ENCODE data around the gene FREM2. TPM values are rescaled to one million over a fixed set of nuclear protein-coding genes. Genes with fewer than 3 reads are reported as not detected.

The FREM2 gene
- total RNA-seq, 1 experiment from 2014 or later, result 0.05 TPM

- TF ChIP-seq CEBPB (IDR thresholded peaks at IDR 0.05; ENCODE audit: low read depth) (no peak), SP1 (IDR thresholded peaks at IDR 0.05; ENCODE audit: low read depth) (no peak), REST (IDR thresholded peaks at IDR 0.05; ENCODE audit: low read depth) (no peak), ATF3 (IDR thresholded peaks at IDR 0.05) (no peak), ZFX (IDR thresholded peaks at IDR 0.05) (no peak), CBX3 (IDR thresholded peaks at IDR 0.05; ENCODE audit: low read depth) (no peak), POLR2A (IDR thresholded peaks at IDR 0.05; ENCODE audit: borderline replicate concordance, extremely low read depth, insufficient read depth, insufficient read length) (no peak), MAX (IDR thresholded peaks at IDR 0.05) (no peak), FOSL1 (IDR thresholded peaks at IDR 0.05; ENCODE audit: low read depth) (no peak), SRF (IDR thresholded peaks at IDR 0.05; ENCODE audit: low read depth) (no peak), EGR1 (IDR thresholded peaks at IDR 0.05; ENCODE audit: low read depth) (no peak), ZNF274 (IDR thresholded peaks at IDR 0.05; ENCODE audit: low read depth, low read length) (no peak)
- Histone ChIP-seq H3K27ac (ENCODE audit: low read depth, low read length) (no peak overlapping the region), H3K9ac (ENCODE audit: low read length) (no peak overlapping the region), H3K79me2 (ENCODE audit: insufficient read depth, low read length) (no peaks in the 10 kb centered on the region), H3K4me2 (ENCODE audit: low read length) (no peak overlapping the region), H3K9me3 (ENCODE audit: control insufficient read depth in 1 of 2, insufficient read depth in 1 of 2, low read depth in 1 of 2, low read length in 2 of 2) (no peaks in the 10 kb centered on the region), H3K4me1 (ENCODE audit: control insufficient read depth in 1 of 2, insufficient read depth in 2 of 2, low read length in 2 of 2) (no peaks in the 10 kb centered on the region), H3K27me3 (ENCODE audit: insufficient read depth, low read length) (no peaks in the 10 kb centered on the region), H3K4me3 (replicated peaks in 1 of 2; ENCODE audit: low read depth in 1 of 2, low read length in 2 of 2) (no peak overlapping the region), H3K36me3 (ENCODE audit: control insufficient read depth in 1 of 2, insufficient read depth in 2 of 2, low read length in 2 of 2) (no peaks in the 10 kb centered on the region), H2AFZ (ENCODE audit: low read depth, low read length, poor library complexity, severe bottlenecking) (no peak overlapping the region), H3K9me2 (ENCODE audit: insufficient read depth) (no peaks in the 10 kb centered on the region), H4K20me1 (ENCODE audit: insufficient read depth) (no peaks in the 10 kb centered on the region)
- DNase-seq (ENCODE audit: low read depth, low spot score), result no peak
- intact Hi-C loops (cut with micrococcal nuclease), result no loop called here
- ChIA-PET RAD21 (ENCODE audit: low non-redundant PET in 1 of 2, low total read pairs in 2 of 2, uncharacterized antibody in 2 of 2, unreplicated experiment in 2 of 2) (no interaction called here), POLR2A (no interaction called here), CTCF (no interaction called here)
- no peak for ATAC-seq
- no TSS peak for BruUV-seq (replicated peaks)
Measured at GRCh38 chr13:38661010-38661675, 25.7 kb upstream of the FREM2 start.

Measured in HCT116 (cell line).